Hepatocyte (in vitro differentiated cells): ENCODE measurements around the gene D2HGDH.

ENCODE experiments used
- EZH2 ChIP-seq: fragments of 200-600 bp; sonication (generic); IDR thresholded peaks from 2 replicates; pipeline ENCODE4 v1.6.1; 2016; ENCODE audit warnings: antibody characterized with exemption, mild to moderate bottlenecking, borderline replicate concordance
- EZH2phosphoT487 ChIP-seq: fragments of 200-600 bp; sonication (generic); IDR thresholded peaks from one replicate; pipeline ENCODE4 v1.6.1; 2018; ENCODE audit warnings: antibody characterized with exemption, mild to moderate bottlenecking, low read depth, moderate library complexity; ENCODE audit not compliant: unreplicated experiment, severe bottlenecking
- TF ChIP-seq, protein P1 (sequence below): fragments of 200-600 bp; sonication (generic); IDR thresholded peaks from 2 replicates; pipeline ENCODE4 v1.5.1; 2016; ENCODE audit warnings: antibody characterized with exemption, mild to moderate bottlenecking; ENCODE audit not compliant: poor library complexity

DNA sequence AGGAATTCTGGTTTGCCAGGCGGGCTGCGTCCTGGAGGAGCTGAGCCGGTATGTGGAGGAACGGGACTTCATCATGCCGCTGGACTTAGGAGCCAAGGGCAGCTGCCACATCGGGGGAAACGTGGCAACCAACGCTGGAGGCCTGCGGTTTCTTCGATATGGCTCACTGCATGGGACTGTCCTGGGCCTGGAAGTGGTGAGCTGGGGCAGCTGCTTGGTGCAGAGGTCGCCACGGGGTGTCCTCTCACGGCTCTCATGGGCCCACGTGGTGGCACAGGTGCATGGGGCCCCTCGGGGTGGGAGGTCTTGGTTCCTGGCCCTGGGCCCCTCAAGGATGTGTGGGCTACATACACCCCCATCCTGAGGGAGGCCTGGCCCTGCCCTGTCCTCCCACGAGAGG lies 9.2 kb downstream of the D2HGDH start:
- TF ChIP-seq, protein P1, sequence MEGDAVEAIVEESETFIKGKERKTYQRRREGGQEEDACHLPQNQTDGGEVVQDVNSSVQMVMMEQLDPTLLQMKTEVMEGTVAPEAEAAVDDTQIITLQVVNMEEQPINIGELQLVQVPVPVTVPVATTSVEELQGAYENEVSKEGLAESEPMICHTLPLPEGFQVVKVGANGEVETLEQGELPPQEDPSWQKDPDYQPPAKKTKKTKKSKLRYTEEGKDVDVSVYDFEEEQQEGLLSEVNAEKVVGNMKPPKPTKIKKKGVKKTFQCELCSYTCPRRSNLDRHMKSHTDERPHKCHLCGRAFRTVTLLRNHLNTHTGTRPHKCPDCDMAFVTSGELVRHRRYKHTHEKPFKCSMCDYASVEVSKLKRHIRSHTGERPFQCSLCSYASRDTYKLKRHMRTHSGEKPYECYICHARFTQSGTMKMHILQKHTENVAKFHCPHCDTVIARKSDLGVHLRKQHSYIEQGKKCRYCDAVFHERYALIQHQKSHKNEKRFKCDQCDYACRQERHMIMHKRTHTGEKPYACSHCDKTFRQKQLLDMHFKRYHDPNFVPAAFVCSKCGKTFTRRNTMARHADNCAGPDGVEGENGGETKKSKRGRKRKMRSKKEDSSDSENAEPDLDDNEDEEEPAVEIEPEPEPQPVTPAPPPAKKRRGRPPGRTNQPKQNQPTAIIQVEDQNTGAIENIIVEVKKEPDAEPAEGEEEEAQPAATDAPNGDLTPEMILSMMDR, result no peak
- TF ChIP-seq EZH2 (no peak), EZH2phosphoT487 (no peak)
